Measurements from ENCODE around the gene INSIG1.
A peak's percentile ranks its signal among the peaks of the same experiment; 100 is the strongest.

The INSIG1 gene

GRCh38 chr7:155297517-155298287 lies at the start of gene INSIG1:
Gene INSIG1 (plus strand): TSS chr7:155297878. CDS start chr7:155298286, 408 bp downstream.
- DNase-seq (ENCODE audit: low spot score): peak; percentile 95

DNA sequence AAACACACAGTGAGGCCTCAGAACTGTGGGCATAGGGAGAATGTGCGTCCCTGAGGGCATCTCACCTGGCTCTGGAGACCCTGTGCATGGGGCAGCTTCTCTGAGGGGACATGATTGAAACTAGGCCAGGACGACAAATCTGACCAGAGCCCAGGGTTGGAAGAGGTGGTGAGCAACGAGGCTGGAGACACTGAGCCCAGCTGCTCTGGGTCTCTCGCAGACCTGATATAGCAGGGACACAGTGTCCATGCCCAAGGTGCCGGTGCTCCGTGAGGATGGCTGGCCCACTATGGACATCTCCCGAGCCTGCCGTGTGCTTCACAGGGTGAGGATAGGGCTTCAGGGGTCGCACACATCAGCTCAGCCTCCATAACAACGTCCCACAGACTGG lies 49.3 kb upstream of the INSIG1 start:
- DNase-seq (ENCODE audit: low spot score): no peak

- DNase-seq (ENCODE audit: low spot score): no peak
These were observed 45.8 kb upstream of the INSIG1 start for GRCh38 chr7:155251831-155252230.

DNA sequence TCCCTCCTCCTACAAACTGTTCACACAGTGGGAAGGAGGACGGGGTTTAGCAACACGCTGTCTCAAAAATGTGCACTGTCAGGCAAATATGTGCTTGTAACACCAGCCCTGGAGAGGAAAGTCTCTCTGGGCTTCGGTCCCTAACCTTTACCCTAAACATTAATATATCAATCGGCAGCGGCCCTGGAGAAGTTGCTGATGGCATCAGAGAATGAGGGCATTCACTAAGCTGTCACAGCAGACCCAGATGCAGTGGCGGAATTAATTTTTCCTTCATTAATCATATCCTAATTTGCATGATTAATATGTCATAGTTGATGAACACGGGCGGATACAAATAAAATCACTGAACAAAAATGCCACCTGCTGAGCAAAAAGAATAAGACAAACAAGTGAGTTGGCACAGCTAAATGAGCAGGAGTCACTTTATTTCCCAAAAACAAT lies 45.2 kb upstream of the INSIG1 start:
- DNase-seq (ENCODE audit: low spot score): peak; percentile 39

- no peak for DNase-seq (ENCODE audit: low spot score)
These were observed 44.7 kb upstream of the INSIG1 start for GRCh38 chr7:155252892-155253501.

GRCh38 chr7:155254018-155254417 lies 43.7 kb upstream of the INSIG1 start:
- no peak for DNase-seq (ENCODE audit: low spot score)

- no peak for DNase-seq (ENCODE audit: low spot score)
These were observed 42.6 kb upstream of the INSIG1 start for GRCh38 chr7:155255071-155255470.

GRCh38 chr7:155255621-155256020 lies 42.1 kb upstream of the INSIG1 start:
- no peak for DNase-seq (ENCODE audit: low spot score)

DNA sequence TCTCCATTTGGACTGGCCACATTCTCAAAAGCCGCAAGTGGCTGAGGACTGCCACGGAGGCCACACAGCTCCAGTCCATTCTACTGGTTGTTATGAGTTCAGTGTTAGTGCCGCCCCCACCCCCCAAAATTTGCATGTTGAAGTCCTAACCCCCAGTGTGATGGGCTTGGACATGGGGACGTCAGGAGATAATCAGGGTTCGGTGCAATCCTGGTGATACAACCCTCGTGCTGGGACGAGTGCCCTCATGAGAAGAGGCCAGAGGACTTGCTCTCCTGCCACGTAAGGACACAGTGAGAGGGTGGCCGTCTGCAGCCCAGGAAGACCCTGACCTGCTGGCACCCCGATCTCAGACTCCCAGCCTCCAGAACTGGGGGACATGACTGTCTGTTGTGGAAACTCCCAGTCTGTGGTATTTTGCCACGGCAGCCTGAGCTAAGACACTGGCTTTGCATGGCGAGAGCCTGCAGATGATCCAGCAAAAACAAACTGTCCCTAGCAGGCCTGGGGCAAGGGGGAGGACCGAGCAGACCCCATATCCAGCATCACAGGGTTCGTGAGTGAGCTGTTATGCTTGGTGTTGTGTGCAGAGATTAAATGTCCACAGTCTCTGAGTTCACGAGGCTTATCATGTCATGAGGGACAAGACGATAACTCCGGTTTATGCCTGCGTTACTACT lies 41.5 kb upstream of the INSIG1 start:
- DNase-seq (ENCODE audit: low spot score): no peak

GRCh38 chr7:155256761-155257481 lies 40.8 kb upstream of the INSIG1 start:
- DNase-seq (ENCODE audit: low spot score): no peak

DNA sequence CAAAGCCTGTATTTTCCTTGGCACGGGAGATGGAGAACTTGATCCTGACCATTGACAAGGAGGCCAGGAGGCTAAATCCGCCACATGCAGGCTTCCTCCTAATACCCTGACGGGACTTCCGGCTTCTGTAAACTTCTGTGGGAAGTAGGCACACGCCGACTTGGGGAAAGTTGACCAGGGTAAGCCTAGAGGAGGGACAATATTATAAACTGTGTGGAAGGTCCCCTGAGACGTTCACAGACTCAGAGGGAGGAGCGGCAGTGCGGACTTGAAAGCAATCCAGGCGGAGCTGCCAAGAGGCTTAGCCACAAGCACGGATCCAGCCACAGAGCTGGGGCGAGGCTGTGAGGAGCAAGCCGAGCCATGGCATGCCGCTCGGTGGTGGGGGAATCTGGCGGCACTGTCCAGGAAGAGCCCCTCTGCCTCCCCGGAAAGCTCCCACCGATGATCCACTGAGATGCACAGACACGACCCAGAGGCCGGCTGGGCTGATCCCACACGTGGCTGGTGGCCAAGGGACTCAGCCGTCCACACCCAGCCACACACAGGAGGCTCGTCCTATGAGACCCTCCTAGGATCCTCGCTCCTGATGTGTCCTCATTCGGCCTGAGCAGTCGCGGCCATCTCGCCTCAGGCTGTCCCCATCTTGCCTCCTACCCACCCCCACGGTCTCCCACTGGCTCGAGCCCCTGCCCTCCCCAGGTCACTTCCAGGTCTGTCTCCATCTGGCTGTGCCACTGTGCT lies 40.0 kb upstream of the INSIG1 start:
- no peak for DNase-seq (ENCODE audit: low spot score)

GRCh38 chr7:155258226-155258560 lies 39.5 kb upstream of the INSIG1 start:
- DNase-seq (ENCODE audit: low spot score): peak; percentile 29

DNA sequence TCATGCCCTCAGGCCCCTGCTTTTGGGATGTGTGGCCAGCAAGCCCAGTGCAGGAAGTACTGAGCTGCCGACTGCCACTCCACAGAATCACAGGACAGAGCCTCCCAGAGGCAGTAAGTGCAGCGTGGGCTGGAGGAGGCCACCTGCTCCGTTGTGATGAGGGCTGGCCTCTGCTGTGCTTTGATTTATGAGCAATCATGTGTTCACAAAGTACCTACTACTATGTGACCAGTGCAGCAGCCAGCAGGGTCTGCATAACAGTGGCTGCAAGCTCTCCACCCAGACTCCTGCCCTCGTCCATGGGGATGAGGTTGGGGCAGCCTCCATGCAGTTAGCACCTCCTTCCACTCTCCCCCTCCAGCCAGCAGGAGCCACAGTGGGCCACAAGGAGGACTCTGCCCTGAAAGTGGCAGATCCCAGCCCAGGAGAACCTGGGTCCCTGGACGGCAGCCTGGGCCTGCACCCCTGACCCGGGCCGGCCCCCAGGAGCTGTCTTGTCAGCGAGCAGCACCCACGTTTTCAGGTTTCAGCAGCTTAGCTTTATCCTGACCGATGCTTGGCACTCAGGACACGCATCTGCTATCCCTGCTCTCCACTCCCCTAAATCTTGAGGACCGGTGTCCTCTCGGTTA lies 37.7 kb upstream of the INSIG1 start:
- no peak for DNase-seq (ENCODE audit: low spot score)

DNA sequence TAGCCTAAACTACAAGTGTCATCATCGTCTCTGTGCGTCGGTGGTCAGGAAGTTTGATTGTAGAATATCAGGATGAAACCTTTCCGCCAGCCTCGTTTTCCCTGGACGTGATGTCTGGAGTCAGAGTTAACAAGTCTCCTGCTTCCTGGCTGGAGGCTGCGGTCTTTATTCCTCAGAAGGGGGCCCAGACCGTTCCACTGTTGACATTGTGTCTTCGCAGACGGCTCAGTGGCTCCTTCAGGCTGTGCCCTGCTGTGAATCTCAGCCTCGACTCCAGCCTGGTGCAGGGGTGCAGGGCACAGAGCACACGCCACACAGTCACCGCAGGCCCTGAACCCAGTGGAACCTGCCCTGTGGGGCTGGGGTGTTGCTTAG lies 37.2 kb upstream of the INSIG1 start:
- no peak for DNase-seq (ENCODE audit: low spot score)

DNA sequence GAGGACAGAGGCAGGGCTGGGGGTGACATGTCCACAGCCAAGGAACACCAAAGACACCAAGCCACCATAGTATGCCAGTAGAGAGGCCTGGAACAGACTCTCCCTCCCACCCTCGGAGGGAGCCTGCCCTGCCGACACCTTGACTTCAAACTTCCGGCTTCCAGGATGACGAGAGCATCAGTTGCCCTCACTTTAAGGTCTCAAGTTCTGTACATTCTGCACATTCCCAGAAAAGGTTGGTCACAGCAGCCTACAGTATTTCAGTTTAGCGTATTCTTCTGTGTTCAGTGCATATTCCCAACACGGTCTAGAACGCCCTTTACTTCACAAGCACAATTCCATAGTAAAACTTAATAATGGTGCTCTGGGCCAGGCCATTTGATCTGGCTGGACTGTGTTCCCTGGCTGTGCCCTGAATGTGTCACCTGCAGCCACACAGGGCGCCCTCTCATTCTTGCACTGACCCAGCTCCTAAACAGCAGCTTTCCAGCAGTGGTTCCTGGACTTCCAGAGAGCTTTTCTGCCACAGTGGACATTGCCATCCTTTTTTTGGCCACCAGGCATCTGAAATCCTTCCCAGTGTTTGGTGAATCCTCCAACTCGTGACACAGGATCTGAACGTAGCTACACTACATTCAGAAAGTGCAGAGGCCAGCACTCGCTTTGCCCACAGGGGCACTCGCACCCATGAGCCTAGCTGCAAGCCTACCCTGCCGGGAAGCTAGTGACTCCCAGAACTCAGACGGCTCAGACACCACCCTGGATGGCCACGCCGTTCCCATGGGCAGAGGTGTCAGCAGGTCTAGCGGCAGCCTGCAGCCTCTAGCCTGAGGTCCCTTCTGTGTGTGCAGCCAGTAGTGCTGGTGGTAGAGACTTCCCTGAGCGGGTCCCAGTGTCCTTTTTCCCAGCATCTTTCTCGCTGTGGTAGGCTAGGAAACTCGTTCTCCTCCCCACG lies 36.4 kb upstream of the INSIG1 start:
- no peak for DNase-seq (ENCODE audit: low spot score)

DNA sequence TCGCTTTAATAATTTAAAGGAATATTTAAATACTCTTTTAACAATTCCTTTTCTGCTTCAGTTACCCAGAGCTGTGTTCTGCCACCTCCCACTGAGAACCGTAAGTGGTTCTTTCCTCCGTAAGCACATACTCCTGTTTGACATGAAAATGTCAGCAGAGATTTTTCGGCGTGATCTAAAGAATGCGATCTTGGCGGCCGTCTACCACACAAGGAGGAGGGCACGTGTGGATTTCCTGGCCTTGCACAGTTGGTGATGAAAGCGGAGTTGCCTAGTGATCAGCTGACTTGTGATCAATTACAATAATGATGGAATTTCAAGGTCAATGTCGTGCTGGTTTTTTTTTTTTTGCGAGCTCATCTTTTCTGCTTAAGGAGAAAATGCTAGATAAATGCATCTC lies 35.6 kb upstream of the INSIG1 start:
- DNase-seq (ENCODE audit: low spot score): no peak

- no peak for DNase-seq (ENCODE audit: low spot score)
These were observed 34.6 kb upstream of the INSIG1 start for GRCh38 chr7:155263051-155263450.

DNA sequence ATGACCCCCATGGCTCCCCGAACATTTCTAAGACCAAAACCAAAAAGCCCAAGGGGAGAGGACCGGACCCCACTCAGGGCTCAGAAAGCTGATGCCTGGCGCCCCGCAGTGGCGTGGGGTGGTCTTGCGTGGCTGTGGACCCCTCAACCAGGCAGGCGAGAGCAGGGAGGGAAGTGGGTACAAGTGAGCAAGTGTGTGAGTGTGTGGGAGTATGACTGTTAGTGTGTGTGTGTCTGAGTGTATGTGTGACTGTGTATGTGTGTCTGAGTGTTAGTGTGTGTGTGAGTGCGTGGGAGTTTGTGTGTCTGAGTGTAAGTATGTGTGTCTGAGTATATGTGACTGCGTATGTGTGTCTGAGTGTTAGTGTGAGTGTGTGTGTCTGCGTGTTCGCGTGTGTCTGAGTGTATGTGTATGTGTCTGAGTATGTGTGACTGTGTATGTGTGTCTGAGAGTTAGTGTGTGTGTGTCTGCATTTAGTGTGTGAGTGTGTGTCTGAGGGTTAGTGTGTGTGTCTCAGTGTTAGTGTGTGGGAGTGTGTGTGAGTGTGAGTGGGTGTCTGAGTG lies 34.0 kb upstream of the INSIG1 start:
- DNase-seq (ENCODE audit: low spot score): no peak

GRCh38 chr7:155265144-155265543 lies 32.5 kb upstream of the INSIG1 start:
- DNase-seq (ENCODE audit: low spot score): no peak

DNA sequence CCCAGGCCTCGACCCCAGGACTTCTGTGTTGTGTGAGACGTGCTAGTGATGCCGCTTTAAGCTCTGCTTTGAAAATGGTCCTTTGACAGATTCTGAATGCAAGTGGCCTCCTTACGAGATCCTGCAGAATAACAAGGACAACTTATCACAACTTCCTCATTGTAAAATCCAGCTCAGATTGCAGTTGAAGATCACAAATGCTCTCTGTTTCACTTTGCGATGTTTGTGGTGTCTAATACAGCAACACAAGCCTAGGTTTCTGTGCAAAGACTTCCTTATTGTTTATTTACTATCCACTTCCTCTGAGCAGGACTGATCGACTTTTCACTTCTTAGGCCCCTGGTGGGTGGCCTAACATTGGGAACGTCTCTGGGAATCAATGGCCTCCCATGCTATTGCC lies 31.7 kb upstream of the INSIG1 start:
- no peak for DNase-seq (ENCODE audit: low spot score)

Measured in RKO (cell line).